ENCODE results near the gene PARD3. TPM values are rescaled to one million over a fixed set of nuclear protein-coding genes. Genes with fewer than 3 reads are reported as not detected.

PARD3 gene
- total RNA-seq, 1 donor from 2014 or later, result 58.7 TPM

GRCh38 chr10:34555653-34556052 lies 259.4 kb downstream of the PARD3 start:
- Histone ChIP-seq H3K79me2 (ENCODE audit: low read depth) (peaks cover 9% of the 10 kb centered on the region), H3K27ac (no peak overlapping the region), H3K27me3 (no peaks in the 10 kb centered on the region), H3K36me3 (no peaks in the 10 kb centered on the region), H3K4me2 (no peak overlapping the region), H3K9ac (no peak overlapping the region), H2AFZ (replicated peaks) (no peak overlapping the region), H3K4me1 (no peaks in the 10 kb centered on the region), H3K9me3 (ENCODE audit: low read depth) (no peaks in the 10 kb centered on the region), H4K20me1 (ENCODE audit: low read depth) (no peaks in the 10 kb centered on the region), H3K4me3 (no peak overlapping the region), H3F3A (ENCODE audit: low read depth) (no peaks in the 10 kb centered on the region)
- H3K27me3 Mint-ChIP-seq (ENCODE audit: insufficient read depth, low read depth), result peaks cover 5% of the 10 kb centered on the region
- TF ChIP-seq CTCF (IDR thresholded peaks at IDR 0.05) (no peak), EZH2 (IDR thresholded peaks at IDR 0.05) (no peak), EZH2phosphoT487 (IDR thresholded peaks at IDR 0.05) (no peak)
- H3K27ac Mint-ChIP-seq, result no peak overlapping the region
- no peak for DNase-seq (ENCODE audit: low spot score)
- H3K9me3 Mint-ChIP-seq, result peaks cover 13% of the 10 kb centered on the region
- peaks cover 21% of the 10 kb centered on the region for H3K36me3 Mint-ChIP-seq
- H3K4me3 Mint-ChIP-seq, result no peak overlapping the region
- H3K4me1 Mint-ChIP-seq, result peaks cover 18% of the 10 kb centered on the region

DNA sequence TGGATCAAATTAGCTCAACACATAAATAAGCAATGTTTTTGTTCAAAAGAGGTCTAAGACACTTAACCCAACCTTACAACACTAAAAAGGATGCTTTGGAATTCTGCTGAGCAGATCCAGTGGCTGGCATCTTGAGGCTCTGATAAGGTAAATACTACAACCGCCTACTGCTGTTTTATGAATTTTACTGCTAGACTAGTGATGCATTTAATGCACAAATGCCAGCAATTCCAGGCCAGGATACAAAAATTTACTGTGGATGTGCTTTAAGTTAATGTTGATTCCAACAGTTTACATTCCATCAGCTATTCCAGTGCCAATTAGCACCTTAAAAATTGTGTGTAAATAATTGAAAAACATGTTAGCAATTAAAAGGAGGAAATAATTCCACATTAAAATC lies 261.3 kb downstream of the PARD3 start:
- Histone ChIP-seq H3K4me2 (no peak overlapping the region), H3K4me1 (no peaks in the 10 kb centered on the region), H3K36me3 (no peaks in the 10 kb centered on the region), H4K20me1 (ENCODE audit: low read depth) (no peaks in the 10 kb centered on the region), H3K9me3 (ENCODE audit: low read depth) (no peaks in the 10 kb centered on the region), H3K9ac (no peak overlapping the region), H3K4me3 (no peak overlapping the region), H3K27me3 (no peaks in the 10 kb centered on the region), H3K79me2 (ENCODE audit: low read depth) (peaks cover 12% of the 10 kb centered on the region), H3K27ac (no peak overlapping the region), H2AFZ (replicated peaks) (no peak overlapping the region), H3F3A (ENCODE audit: low read depth) (no peaks in the 10 kb centered on the region)
- H3K4me3 Mint-ChIP-seq, result no peak overlapping the region
- DNase-seq (ENCODE audit: low spot score), result no peak
- H3K27me3 Mint-ChIP-seq (ENCODE audit: insufficient read depth, low read depth), result peaks cover 5% of the 10 kb centered on the region
- peaks cover 13% of the 10 kb centered on the region for H3K9me3 Mint-ChIP-seq
- H3K27ac Mint-ChIP-seq, result no peak overlapping the region
- peaks cover 16% of the 10 kb centered on the region for H3K4me1 Mint-ChIP-seq
- peaks cover 16% of the 10 kb centered on the region for H3K36me3 Mint-ChIP-seq
- TF ChIP-seq EZH2phosphoT487 (IDR thresholded peaks at IDR 0.05) (no peak), CTCF (IDR thresholded peaks at IDR 0.05) (no peak)

GRCh38 chr10:34551295-34551694 lies 263.8 kb downstream of the PARD3 start:
- Mint-ChIP-seq H3K27me3 (ENCODE audit: insufficient read depth, low read depth) (peaks cover 3% of the 10 kb centered on the region), H3K36me3 (peaks cover 5% of the 10 kb centered on the region), H3K4me3 (no peak overlapping the region), H3K27ac (no peak overlapping the region), H3K4me1 (peaks cover 16% of the 10 kb centered on the region), H3K9me3 (peaks cover 5% of the 10 kb centered on the region)
- no peaks in the 10 kb centered on the region for H3K27me3 ChIP-seq
- H3K9ac ChIP-seq, result no peak overlapping the region
- peaks cover 24% of the 10 kb centered on the region for H3K79me2 ChIP-seq (ENCODE audit: low read depth)
- no peak for DNase-seq (ENCODE audit: low spot score)
- no peak overlapping the region for H3K4me2 ChIP-seq
- no peak overlapping the region for H2AFZ ChIP-seq (replicated peaks)
- H3K27ac ChIP-seq, result no peak overlapping the region
- no peaks in the 10 kb centered on the region for H3K4me1 ChIP-seq
- no peaks in the 10 kb centered on the region for H4K20me1 ChIP-seq (ENCODE audit: low read depth)
- no peaks in the 10 kb centered on the region for H3K9me3 ChIP-seq (ENCODE audit: low read depth)
- TF ChIP-seq EZH2 (IDR thresholded peaks at IDR 0.05) (no peak), EZH2phosphoT487 (IDR thresholded peaks at IDR 0.05) (no peak)
- no peaks in the 10 kb centered on the region for H3K36me3 ChIP-seq
- H3F3A ChIP-seq (ENCODE audit: low read depth), result no peaks in the 10 kb centered on the region
- no peak overlapping the region for H3K4me3 ChIP-seq

- Mint-ChIP-seq H3K9me3 (no peaks in the 10 kb centered on the region), H3K36me3 (peaks cover 3% of the 10 kb centered on the region), H3K4me1 (peaks cover 16% of the 10 kb centered on the region), H3K27me3 (ENCODE audit: insufficient read depth, low read depth) (peaks cover 3% of the 10 kb centered on the region), H3K4me3 (no peak overlapping the region), H3K27ac (no peak overlapping the region)
- H4K20me1 ChIP-seq (ENCODE audit: low read depth), result no peaks in the 10 kb centered on the region
- TF ChIP-seq CTCF (IDR thresholded peaks at IDR 0.05), result no peak
- TF ChIP-seq EZH2 (IDR thresholded peaks at IDR 0.05), result no peak
- no peak for TF ChIP-seq EZH2phosphoT487 (IDR thresholded peaks at IDR 0.05)
- H3K79me2 ChIP-seq (ENCODE audit: low read depth), result peaks cover 24% of the 10 kb centered on the region
- H3K4me1 ChIP-seq, result no peaks in the 10 kb centered on the region
- no peak for DNase-seq (ENCODE audit: low spot score)
- H3K4me2 ChIP-seq, result no peak overlapping the region
- no peak overlapping the region for H3K27ac ChIP-seq
- H3K9ac ChIP-seq, result no peak overlapping the region
- no peak overlapping the region for H3K4me3 ChIP-seq
- H3K27me3 ChIP-seq, result no peaks in the 10 kb centered on the region
- H3F3A ChIP-seq (ENCODE audit: low read depth), result no peaks in the 10 kb centered on the region
- no peaks in the 10 kb centered on the region for H3K9me3 ChIP-seq (ENCODE audit: low read depth)
- H2AFZ ChIP-seq (replicated peaks), result no peak overlapping the region
- no peaks in the 10 kb centered on the region for H3K36me3 ChIP-seq
These were observed 265.1 kb downstream of the PARD3 start for GRCh38 chr10:34549953-34550352.

All from neural progenitor cell (in vitro differentiated cells).